DMS 273 (cell line): ENCODE measurements around the gene ZBP1.

ENCODE experiments used
- DNase-seq: peaks from one replicate; lab custom pipeline; 2025; ENCODE audit not compliant: unreplicated experiment; lab: John Stamatoyannopoulos, UW

Gene ZBP1

GRCh38 chr20:57588596-57588995 is 31.6 kb downstream of the ZBP1 start:
- no peak for DNase-seq

GRCh38 chr20:57587989-57588377 is 32.2 kb downstream of the ZBP1 start:
- DNase-seq: no peak

DNA sequence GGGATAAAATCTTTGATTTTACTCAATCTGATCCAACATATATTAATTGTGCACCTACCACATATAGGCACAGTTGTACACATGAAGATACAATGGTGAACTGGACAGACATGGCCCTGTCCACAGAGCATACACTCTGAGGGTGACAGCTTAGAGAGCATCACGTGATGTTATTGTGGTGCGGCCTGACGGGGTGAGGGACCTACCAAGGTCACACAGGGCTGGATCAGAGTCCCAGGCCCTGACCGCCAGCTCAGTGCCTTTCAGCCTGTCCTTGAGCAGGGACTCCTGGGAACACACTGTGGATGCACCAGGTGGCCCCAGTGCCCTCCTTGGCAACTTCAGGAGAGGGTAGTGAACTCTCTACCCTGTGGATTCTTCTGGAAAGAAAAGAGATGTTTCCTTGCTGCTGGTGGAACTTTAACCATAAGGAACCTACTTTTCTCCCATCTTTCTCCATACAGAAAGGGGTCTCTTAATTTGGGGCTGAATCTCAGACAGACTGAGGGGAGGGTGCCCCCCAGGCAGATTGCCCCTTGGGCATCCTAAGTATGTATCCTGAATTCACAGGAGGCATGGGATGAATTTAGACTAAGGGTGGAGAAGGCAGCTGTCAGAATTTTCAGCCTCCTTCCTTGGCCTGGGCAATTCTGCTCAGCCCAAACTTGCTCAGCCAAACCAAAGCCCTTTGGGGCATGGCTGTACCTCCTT is 32.8 kb downstream of the ZBP1 start:
- DNase-seq: no peak

GRCh38 chr20:57586943-57587277 is 33.3 kb downstream of the ZBP1 start:
- no peak for DNase-seq

GRCh38 chr20:57586370-57586793 is 33.8 kb downstream of the ZBP1 start:
- DNase-seq: no peak

GRCh38 chr20:57585466-57586213 is 34.6 kb downstream of the ZBP1 start:
- DNase-seq: no peak

DNA sequence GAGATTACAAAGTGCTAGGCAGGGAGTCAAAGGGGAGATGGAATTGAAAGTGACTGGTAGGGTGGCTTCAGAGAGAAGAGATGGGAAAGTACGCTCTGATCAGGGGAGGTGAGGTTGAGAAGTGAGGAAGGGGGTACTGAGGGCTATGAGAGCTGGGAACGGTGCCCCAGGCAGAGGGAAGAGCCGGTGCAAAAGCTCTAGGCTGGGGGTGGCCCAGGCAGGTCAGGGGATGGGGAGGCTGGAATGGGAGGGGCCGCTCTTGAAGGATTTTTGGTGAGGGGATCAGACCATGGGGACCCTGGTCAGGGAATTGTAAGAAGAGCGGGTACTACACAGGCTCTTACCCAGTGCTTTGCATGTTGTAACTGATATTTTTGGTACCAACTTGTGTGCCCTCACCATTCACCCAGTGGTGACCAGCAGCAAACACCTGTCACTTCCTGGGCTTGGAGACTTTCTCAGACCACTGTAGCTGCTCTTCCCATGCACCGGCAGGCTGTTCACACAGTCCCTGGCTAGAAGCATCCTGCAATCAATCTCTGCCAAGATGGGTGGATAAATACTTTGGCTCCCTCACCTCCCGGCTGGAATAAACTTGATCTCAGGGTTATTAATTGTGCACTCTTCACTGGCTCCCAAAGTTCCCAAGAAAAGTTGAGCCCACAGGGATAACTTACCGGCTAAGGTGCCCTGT is 35.3 kb downstream of the ZBP1 start:
- DNase-seq: peak; percentile 9

DNA sequence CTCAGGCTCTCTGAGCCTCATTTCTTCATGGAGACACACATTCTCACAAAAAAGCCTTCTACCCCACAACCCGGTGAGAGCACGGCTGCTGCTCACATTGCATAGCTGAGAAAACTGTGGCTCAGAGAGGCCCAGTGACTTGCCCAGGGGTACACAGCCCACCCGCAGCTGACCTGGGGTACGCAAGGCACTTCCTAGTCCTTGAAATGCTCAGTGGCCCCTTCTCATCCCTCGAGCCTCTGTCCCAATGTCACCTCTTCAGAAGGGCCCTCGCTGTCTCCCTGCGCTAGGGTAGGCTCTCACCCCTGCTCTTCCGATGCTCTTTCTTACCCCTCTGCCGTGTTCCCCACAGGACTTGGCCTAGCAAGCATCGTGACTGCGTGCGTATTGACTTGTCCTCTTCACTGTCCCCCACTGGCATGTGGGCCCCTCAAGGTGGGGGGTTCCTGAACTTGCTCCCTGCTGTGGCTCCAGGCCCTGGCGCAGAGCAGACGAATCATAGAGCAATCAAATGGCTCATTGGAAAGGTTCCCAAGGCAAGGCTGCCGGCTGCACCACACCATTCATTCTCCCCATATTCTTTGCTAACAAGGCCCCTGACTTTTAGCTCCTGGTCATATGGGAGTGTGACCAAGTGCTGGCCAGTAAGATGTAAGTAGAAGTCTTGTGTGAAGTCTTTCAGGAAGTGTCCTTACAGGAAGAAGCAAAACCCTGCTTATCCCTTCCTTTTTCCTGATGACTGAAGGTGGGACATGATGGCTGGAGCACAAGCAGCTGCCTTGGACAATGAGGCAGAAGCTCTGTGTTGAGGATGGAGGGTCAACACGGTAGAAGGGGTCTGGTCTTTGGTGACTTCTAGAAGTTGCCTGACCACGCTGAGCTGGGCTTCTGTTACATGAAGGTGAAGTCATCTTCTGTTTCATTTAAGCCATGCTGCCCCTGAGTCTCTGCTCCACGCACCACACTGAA is 36.7 kb downstream of the ZBP1 start:
- no peak for DNase-seq

DNA sequence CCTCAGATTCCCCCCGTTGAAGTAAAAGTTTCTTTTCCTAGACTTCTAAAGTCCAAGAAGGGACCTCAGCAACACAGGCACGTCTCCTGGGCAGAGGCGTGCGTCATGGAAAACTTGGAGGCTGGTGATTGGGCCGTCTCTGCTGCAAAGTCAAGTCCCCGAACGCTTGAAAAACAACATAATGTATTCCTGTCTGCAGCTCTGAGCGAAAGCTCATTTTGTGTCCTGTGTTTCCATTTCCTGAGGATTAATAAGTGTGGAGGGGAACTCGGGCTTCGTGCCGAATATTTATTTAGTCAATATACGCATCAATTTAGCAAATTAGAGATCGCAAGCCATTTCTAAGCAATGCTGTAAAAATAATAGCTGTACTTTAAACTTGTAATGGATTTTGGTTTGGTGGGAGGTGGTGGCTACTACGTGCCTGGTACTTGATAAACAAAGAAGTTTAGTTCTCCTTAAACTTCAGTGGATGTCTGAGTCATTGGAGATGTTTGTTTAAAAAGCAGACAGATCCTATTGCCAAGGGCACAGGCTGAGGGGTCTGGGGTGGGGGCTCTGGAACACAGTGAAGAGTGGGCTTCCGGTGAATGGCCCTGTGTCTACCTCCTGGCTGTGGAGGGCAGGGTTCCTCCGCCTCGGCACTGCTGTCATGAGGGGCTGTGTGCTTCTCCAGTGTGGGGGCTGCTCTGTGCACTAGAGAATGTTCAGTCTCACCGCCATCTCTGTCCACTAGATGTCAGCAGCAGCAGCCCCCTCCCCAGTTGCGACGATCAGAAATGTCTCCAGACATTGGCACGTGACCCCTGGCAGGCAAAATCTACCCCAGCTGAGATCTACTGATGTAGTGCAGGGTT is 37.6 kb downstream of the ZBP1 start:
- peak; percentile 49 for DNase-seq

- DNase-seq: no peak
Measured at GRCh38 chr20:57582029-57582378, 38.2 kb downstream of the ZBP1 start.

DNA sequence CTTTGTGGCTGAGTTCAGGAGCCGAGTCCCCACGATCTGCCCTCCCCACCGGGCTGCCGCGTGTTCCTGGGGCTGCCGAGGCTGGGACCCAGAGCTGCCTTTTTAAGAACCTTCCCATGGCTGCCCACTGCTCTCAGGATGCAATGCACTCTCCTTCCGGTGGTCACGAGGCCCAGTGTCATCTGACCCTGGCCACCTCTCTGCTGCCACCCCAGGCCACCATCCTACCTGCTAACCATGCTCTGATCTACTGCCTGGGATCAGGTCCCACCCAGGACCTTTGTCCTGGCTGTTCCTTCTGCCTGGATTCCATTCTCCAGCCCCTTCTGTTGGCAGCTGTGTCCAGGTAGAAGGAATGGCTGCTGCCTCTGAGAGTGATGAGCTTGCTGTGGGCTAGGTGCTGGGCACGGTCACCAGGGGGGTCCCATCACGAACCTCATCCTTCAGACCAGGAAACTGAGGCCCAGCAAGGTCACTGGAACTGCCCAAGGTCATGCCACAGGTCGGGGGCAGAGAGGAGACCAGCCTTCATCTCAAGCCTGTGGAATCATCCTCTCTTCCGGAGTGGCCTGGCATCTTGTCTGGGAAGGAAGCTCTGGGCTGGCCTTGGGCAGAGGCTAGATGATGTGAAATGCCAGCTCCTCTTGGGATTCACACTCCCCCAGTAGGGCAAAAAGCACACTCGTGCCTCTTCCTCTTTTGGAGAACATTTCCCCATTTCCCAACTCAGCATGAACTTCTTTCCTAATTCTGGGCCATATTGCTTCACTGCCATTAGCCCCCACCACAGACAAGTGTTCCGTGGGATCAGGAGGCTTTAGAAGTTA is 38.8 kb downstream of the ZBP1 start:
- DNase-seq: no peak

DNA sequence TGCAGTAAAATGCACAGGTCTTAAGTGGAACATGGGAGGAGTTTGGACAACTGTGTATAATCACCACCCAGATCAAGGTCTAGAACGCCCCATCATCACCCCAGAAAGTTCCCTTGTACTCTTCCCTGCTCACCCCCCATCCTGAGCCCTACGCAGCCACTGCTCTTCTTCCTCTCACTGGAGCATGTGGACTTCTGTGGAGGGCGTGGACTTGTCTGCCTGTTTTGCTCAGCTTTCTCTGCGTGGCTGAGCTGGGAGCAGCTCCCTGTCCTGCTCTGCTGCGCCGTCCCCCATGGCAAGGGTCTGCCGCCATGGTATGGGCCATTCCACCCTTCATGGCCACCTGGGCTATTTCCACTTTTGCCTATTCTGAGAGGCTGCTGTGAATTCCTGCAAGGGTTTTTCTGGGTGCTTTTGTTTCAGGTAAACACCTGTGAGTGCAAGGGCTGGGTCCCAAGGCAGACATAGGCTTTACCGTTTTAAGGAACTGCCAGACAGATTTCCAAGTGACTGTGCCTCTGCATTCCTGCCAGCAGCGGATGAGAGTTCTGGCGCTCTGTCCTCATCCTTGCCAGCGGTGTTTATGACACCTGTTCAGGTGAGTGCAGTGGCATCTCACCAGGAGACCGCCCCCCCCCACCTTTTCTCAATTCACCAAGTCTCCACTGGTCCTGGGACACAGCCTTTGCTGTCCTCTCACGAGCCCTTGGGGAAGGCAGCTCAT is 39.6 kb downstream of the ZBP1 start:
- DNase-seq: no peak

GRCh38 chr20:57579898-57580447 is 40.3 kb downstream of the ZBP1 start:
- DNase-seq: peak; percentile 28

GRCh38 chr20:57579331-57579897 is 40.8 kb downstream of the ZBP1 start:
- DNase-seq: no peak

DNA sequence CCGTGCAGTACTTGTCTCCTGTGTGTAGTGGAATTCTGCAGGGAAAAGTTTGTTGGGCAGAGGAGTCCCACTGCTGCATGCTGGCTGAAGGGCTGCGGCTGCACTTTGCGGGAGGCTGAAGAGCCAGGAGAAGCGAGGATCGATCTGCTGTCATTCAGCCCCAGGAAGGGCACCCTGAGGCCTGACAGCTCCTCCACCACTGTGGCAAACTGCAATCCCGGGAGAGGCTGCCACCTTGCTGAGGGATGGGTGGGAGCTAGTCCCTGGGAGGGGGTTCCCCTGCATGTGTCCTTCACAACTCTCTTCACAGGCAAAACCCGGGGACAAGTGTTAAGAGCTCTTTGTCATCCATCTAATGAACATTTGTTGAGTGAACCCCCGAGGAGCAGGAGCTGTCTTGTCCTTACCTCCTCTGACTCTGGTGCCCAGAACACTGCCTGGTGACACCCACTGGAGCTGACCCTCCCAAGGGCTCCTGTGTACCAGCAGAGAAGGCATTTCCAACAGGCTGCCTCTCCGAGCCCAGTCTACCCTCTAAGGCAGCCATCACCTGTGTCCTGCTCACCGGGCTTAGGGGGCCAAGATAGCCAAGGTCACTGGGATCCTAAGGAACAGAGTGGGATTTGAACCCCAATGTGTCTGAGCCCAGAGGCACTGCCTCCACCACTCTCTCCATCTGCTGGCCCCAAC is 41.6 kb downstream of the ZBP1 start:
- DNase-seq: no peak

GRCh38 chr20:57577679-57578475 is 42.3 kb downstream of the ZBP1 start:
- no peak for DNase-seq
